ENCODE measurements around the gene DSPP.

DNA sequence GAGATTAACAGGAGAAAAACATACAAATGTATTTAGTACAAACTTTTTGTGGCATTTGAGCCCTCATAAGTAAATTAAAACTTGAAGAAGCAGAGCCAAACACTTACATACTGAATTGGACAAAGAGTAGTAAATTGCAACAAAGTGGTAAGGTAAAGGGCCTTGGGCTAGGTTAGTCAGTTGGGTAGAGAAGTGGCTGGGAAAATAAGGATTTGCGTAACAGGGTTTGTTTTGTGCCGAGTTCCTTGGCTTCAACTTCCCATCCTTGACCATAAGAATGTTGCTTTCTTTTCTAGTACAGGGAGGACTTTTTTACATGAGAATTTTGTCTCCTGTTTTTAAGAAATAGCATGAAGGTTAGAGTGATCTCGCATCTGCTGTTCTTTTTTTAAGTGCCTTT lies 33.3 kb upstream of the DSPP start:
- TF ChIP-seq POLR2A (IDR thresholded peaks at IDR 0.05) (no peak), CTCF (IDR thresholded peaks at IDR 0.05) (no peak), EP300 (IDR thresholded peaks at IDR 0.05; ENCODE audit: low read depth) (no peak), POLR2AphosphoS5 (IDR thresholded peaks at IDR 0.05) (no peak)

Data from transverse colon (tissue), 4 donors.